Right forelimb (tissue), 1 donor: ENCODE data around the gene PARD6G.
"Not testable (repeated sequence)": the region's sequence is repeated elsewhere in the genome, so short reads cannot be mapped to it uniquely, and the experiment has no call there.

Experiments
- DNase-seq: peaks from one replicate; pipeline ENCODE4 v3.0.0-alpha.2; 2018

Gene PARD6G

GRCh38 chr18:80239830-80240229, 7.5 kb downstream of the PARD6G start:
- no peak for DNase-seq

- DNase-seq = peak; percentile 30
Observed at GRCh38 chr18:80238651-80239260, 8.6 kb downstream of the PARD6G start.

DNA sequence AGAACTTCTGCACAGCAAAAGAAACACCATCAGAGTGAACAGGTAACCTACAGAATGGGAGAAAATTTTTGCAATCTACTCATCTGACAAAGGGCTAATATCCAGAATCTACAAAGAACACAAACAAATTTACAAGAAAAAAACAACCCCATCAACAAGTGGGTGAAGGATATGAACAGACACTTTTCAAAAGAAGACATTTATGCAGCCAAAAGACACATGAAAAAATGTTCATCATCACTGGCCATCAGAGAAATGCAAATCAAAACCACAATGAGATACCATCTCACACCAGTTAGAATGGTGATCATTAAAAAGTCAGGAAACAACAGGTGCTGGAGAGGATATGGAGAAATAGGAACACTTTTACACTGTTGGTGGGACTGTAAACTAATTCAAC, 9.8 kb downstream of the PARD6G start:
- not testable (repeated sequence) for DNase-seq

DNA sequence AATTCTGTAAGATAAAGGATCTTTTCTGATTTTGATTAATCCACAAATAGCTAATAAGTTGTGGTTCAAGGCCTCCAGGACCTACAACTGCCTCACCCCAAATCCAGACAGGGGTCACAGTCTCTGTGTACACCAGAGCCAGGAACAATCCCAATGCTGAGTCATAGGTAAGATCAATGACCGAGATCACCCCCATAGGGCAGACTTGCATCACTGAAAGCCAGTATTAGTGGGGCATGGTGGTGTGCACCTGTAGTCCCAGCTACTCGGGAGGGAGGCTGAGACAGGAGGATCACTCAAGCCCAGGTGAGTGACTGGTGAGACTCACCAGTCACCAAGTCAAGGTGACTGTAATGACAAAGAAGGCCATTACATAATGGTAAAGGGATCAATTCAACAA, 12.9 kb downstream of the PARD6G start:
- DNase-seq = no peak

GRCh38 chr18:80233899-80234298, 13.4 kb downstream of the PARD6G start:
- DNase-seq = no peak

GRCh38 chr18:80233201-80233835, 14.0 kb downstream of the PARD6G start:
- no peak for DNase-seq

GRCh38 chr18:80232710-80233109, 14.6 kb downstream of the PARD6G start:
- DNase-seq = no peak

- no peak for DNase-seq
Observed at GRCh38 chr18:80232030-80232429, 15.3 kb downstream of the PARD6G start.

DNA sequence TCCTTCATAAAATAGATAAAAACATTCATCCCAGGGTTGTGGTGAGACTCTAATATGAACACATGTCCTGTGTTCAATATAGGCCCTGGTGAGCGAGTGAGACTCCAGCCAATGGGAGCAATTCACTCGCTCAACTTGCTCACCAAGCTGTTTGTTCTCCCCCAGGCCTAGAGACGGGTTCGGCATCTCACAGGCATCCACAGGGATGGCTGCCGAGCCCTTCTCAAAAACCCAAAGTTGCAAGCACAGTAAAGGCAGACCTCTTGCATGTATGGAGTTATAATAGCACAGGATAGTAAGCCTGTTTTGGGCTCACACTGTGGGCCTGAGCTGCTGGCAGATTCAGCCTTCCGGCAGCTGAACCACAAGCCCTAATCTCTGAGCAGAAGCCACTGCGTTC, 15.7 kb downstream of the PARD6G start:
- DNase-seq = no peak

DNA sequence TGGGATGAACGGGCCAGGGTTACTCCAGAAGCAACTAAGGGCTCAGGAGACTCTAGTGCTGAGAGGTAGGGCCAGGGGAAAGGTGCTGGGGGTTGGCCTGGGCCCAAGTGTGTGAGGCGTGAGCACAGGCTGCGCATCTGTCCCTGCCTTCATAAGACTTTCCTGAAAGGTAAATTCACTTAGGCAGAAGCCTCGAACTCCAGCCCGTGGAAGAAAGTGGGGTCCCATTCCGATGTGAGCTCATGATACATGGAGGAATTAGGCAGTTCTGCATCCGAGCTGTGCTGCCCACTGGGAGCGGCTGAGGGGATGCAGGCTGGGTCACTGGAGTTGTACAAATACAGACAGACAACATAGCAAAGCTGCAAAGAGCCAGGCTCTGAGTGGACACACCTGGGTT, 16.2 kb downstream of the PARD6G start:
- no peak for DNase-seq

- no peak for DNase-seq
Observed at GRCh38 chr18:80229766-80230745, 17.3 kb downstream of the PARD6G start.

DNA sequence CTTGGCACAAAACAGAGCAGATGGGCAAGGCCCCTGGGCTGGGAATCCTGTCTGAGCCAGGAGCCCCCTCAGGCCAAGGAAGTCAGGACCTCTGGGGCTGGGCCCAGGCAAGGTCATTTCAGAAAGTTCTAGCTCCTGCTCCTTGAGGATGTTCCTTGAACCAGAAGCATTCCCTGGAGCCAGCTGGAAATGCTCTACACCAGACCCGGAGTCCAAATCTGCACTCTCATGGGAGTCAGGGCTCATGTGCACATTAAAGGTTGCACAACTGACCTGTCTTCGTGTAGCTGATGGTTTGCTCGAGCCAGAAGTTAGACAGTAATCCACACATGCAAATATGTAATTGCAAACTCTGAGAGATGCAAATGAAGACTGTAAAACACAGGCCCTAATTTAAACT, 18.0 kb downstream of the PARD6G start:
- no peak for DNase-seq

DNA sequence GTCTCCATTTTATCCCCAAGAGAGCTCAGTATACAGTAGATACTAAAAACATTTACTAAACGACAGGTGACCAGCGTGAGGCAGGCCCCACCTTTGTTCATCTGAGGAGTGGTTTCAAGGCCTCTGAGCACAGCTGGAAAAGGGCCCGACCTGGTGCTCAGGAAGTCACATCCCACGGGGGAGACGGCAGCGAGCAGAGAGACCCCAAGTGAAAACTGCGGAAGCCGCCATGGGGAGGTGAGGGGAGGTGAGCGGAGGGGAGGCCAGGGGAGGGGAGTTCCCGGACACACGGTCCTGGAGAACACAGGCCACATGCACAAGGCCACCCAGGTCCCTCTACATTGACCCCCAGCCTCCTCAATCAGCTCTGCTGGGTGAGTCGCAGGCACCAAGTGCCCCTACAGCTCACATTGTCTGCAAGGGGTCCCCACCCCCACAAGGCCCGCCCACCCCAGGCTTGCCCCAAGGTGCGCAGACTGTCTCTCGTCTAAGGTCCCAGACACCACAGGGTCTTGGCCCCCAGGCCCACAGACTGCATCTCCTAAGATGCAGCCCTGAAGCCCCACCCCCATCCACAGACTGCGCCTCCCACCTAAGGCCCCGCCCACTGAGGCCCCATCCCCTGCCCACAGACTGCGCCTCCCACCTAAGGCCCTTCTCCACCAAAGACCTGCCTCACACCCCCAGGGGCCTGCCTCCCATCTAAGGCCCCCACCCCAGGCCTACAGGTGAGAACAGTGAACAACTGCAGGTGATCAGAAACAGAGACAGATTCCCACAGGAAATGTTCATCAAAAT, 19.1 kb downstream of the PARD6G start:
- DNase-seq = no peak

- no peak for DNase-seq
Observed at GRCh38 chr18:80227472-80227871, 19.8 kb downstream of the PARD6G start.

GRCh38 chr18:80225685-80226084, 21.6 kb downstream of the PARD6G start:
- no peak for DNase-seq

DNA sequence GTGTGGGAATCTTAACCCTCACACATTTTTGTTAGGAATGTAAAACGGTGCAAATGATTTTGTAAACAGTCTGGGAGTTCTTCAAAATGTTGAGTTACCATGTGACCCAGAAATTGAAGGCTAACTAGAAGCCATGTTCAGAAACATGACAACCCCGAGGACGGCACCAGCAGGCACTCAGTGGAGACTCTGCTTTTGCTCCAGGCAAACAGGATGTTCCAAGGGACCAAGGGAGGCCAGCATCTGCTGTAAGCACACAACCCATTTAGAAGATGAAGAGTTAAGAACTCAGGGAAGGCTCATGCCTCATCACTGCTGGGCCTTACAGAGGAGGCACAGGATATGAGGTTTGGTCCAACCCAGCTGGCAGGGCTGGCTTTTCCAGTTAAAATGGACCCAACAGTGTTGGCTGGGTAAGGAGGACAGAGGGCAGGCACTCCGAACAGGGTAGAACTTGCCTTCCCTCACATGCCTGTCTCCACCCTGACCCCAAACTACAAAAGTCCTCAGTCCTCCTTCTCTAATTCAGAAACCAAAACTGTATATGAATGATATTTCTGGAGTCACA, 23.6 kb downstream of the PARD6G start:
- DNase-seq = no peak

GRCh38 chr18:80219488-80219887, 27.8 kb downstream of the PARD6G start:
- DNase-seq = not testable (repeated sequence)

GRCh38 chr18:80218341-80219227, 28.7 kb downstream of the PARD6G start:
- no peak for DNase-seq

GRCh38 chr18:80213182-80213581, 34.1 kb downstream of the PARD6G start:
- no peak for DNase-seq

GRCh38 chr18:80210312-80211083, 36.8 kb downstream of the PARD6G start:
- DNase-seq = no peak

DNA sequence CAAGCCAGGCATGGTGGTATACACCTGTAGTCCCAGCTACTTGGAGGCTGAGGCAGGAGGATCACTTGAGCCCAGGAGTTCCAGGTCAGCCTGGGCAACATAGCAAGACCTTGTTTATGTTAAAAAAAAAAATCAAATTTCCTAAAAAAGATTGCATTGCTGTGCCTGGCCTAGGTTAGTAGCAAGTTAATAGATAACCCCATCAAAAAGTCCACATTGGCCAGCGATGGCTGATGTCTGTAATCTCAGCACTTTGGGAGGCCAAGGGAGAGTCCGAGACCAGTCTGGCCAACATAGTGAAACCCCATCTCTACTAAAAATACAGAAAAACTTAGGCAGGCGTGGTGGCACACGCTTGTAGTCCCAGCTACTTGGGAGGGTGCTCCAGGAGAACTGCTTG, 38.7 kb downstream of the PARD6G start:
- DNase-seq = no peak
